WTC11 (cell line): ENCODE data around the gene MARVELD2. TPM values are rescaled to one million over a fixed set of nuclear protein-coding genes. Genes with fewer than 3 reads are reported as not detected.

Experiments
- ATAC-seq: fragments of 200-7000 bp; cut with Tn5 transposase; 2 replicates; pipeline ENCODE4 v1.10.0; 2021; ENCODE audit warnings: mild to moderate bottlenecking, moderate library complexity
- CTCF ChIA-PET: fragments of 300-600 bp; sonication (Branson Sonifier 250); formaldehyde crosslinking; loops from one replicate; lab custom pipeline; 2021; ENCODE audit warnings: antibody characterized with exemption; lab: Charles Lee
- POLR2A ChIA-PET: fragments of 350-600 bp; sonication (Branson Sonifier 250); formaldehyde crosslinking; loops from one replicate; lab custom pipeline; 2021; ENCODE audit warnings: antibody characterized with exemption; lab: Charles Lee
- DNase-seq: peaks from one replicate; pipeline ENCODE4 v3.0.0; 2021; ENCODE audit warnings: low spot score
- H3K27ac Mint-ChIP-seq: 2 replicates; pipeline ENCODE4 v1.8.0; 2021; ENCODE audit warnings: mixed read lengths
- H3K27me3 Mint-ChIP-seq: 2 replicates; pipeline ENCODE4 v1.8.0; 2021; ENCODE audit warnings: low read depth, mild to moderate bottlenecking, moderate library complexity, mixed read lengths
- H3K36me3 Mint-ChIP-seq: 2 replicates; pipeline ENCODE4 v1.8.0; 2021; ENCODE audit warnings: mixed read lengths
- H3K4me1 Mint-ChIP-seq: 2 replicates; pipeline ENCODE4 v1.8.0; 2022; ENCODE audit warnings: mixed read lengths
- H3K4me3 Mint-ChIP-seq: 2 replicates; pipeline ENCODE4 v1.8.0; 2021; ENCODE audit warnings: mild to moderate bottlenecking, moderate library complexity, mixed read lengths
- H3K9me3 Mint-ChIP-seq: 2 replicates; pipeline ENCODE4 v1.8.0; 2021; ENCODE audit warnings: mixed read lengths
- ATF6 ChIP-seq: sonication (generic); formaldehyde crosslinking; IDR thresholded peaks from 2 replicates; pipeline ENCODE4 v1.8.1; 2023; ENCODE audit warnings: mild to moderate bottlenecking, missing genetic modification reagents
- E2F4 ChIP-seq: sonication (generic); formaldehyde crosslinking; IDR thresholded peaks from 2 replicates; pipeline ENCODE4 v1.8.1; 2022; ENCODE audit warnings: low read depth, mild to moderate bottlenecking, moderate library complexity, missing genetic modification reagents, borderline replicate concordance
- ETV6 ChIP-seq: sonication (generic); formaldehyde crosslinking; IDR thresholded peaks from 2 replicates; pipeline ENCODE4 v1.8.1; 2022; ENCODE audit warnings: mild to moderate bottlenecking, missing genetic modification reagents
- FOXK1 ChIP-seq: sonication (generic); formaldehyde crosslinking; IDR thresholded peaks from 2 replicates; pipeline ENCODE4 v1.8.0; 2022; ENCODE audit warnings: mild to moderate bottlenecking, moderate library complexity, missing genetic modification reagents
- KAT7 ChIP-seq: sonication (generic); formaldehyde crosslinking; IDR thresholded peaks from 2 replicates; pipeline ENCODE4 v1.8.1; 2023; ENCODE audit warnings: missing genetic modification reagents, mild to moderate bottlenecking, borderline replicate concordance
- MYBL2 ChIP-seq: sonication (generic); formaldehyde crosslinking; IDR thresholded peaks from 2 replicates; pipeline ENCODE4 v1.8.1; 2023; ENCODE audit warnings: mild to moderate bottlenecking, moderate library complexity, missing genetic modification reagents
- NFYB ChIP-seq: sonication (generic); formaldehyde crosslinking; conservative IDR thresholded peaks from 2 replicates; pipeline ENCODE4 v1.8.0; 2022; ENCODE audit warnings: low read depth, missing genetic modification reagents
- NR3C1 ChIP-seq: sonication (generic); formaldehyde crosslinking; conservative IDR thresholded peaks from 2 replicates; pipeline ENCODE4 v1.8.1; 2023; ENCODE audit warnings: low read depth, mild to moderate bottlenecking, missing genetic modification reagents
- PREB ChIP-seq: sonication (generic); formaldehyde crosslinking; IDR thresholded peaks from 2 replicates; pipeline ENCODE4 v1.8.1; 2022; ENCODE audit warnings: mild to moderate bottlenecking, missing genetic modification reagents, moderate library complexity, borderline replicate concordance
- TCF7 ChIP-seq: sonication (generic); formaldehyde crosslinking; IDR thresholded peaks from 2 replicates; pipeline ENCODE4 v1.8.0; 2022; ENCODE audit warnings: mild to moderate bottlenecking, low read depth, missing genetic modification reagents, moderate library complexity
- TEAD4 ChIP-seq: sonication (generic); formaldehyde crosslinking; IDR thresholded peaks from 2 replicates; pipeline ENCODE4 v1.8.0; 2022; ENCODE audit warnings: mild to moderate bottlenecking, missing genetic modification reagents
- ZBTB21 ChIP-seq: sonication (generic); formaldehyde crosslinking; IDR thresholded peaks from 2 replicates; pipeline ENCODE4 v1.8.1; 2023; ENCODE audit warnings: mild to moderate bottlenecking, missing genetic modification reagents, borderline replicate concordance
- ZNF232 ChIP-seq: sonication (generic); formaldehyde crosslinking; IDR thresholded peaks from 2 replicates; pipeline ENCODE4 v1.8.0; 2022; ENCODE audit warnings: mild to moderate bottlenecking, missing genetic modification reagents
- ZNF423 ChIP-seq: fragments of 250-450 bp; sonication (Bioruptor Pico); IDR thresholded peaks from 2 replicates; pipeline ENCODE4 v2.1.2; 2022; ENCODE audit warnings: mild to moderate bottlenecking, moderate library complexity
- total RNA-seq: library from RNA; stranded (reverse); gene quantifications from 3 replicates; pipeline ENCODE4 v1.2.3, GENCODE V29; 2021
- TF ChIP-seq, protein P1 (sequence below): sonication (generic); formaldehyde crosslinking; conservative IDR thresholded peaks from 2 replicates; pipeline ENCODE4 v1.8.1; 2022; ENCODE audit warnings: mild to moderate bottlenecking, missing genetic modification reagents
- TF ChIP-seq, protein P2 (sequence below): fragments of 200-600 bp; IDR thresholded peaks from 2 replicates; pipeline ENCODE4 v1.8.0; 2022; ENCODE audit warnings: antibody characterized with exemption
- TF ChIP-seq, protein P3 (sequence below): sonication (generic); formaldehyde crosslinking; IDR thresholded peaks from 2 replicates; pipeline ENCODE4 v1.8.1; 2022; ENCODE audit warnings: mild to moderate bottlenecking, moderate library complexity, missing genetic modification reagents
- TF ChIP-seq, protein P4 (sequence below): fragments of 250-450 bp; sonication (Bioruptor Pico); IDR thresholded peaks from 2 replicates; pipeline ENCODE4 v1.9.0; 2021; ENCODE audit warnings: mild to moderate bottlenecking
- TF ChIP-seq, protein P5 (sequence below): sonication (generic); formaldehyde crosslinking; IDR thresholded peaks from 2 replicates; pipeline ENCODE4 v1.8.0; 2023; ENCODE audit warnings: missing genetic modification reagents, mild to moderate bottlenecking, borderline replicate concordance

Gene MARVELD2
- total RNA-seq, 1 experiment from 2014 or later = 28.6 TPM

GRCh38 chr5:69491027-69491426 lies 76.1 kb downstream of the MARVELD2 start (continued):
- TF ChIP-seq ZBTB21 (CRISPR knock-in tag) (no peak), E2F4 (CRISPR knock-in tag) (no peak), TCF7 (no peak), TEAD4 (CRISPR knock-in tag) (no peak)
- TF ChIP-seq, all 79 proteins: peak for 0

DNA sequence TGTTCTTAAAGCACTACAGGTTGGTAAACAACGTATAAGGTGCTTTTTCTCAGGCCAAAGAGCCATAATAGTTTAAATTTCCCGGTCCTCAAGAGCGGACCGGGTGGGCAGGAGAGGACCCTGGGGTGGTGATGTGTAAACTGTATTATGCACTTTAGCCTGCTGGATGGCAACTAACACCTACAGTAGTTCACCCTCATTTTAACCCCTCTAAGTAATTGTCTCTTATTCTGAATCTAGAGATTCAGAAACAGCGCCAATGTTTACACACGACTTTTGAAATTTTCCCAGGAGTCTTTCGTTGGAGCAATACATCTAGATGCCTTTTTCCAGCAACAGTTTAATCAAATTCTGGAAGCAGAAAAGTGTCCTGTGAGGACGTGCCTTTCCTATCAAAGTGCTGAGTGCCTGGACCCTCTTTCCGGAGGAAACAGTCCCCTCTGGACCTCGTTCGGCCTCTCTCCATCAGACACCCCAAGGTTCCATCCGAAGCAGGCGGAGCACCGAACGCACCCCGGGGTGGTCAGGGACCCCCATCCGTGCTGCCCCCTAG lies 77.0 kb downstream of the MARVELD2 start:
- Mint-ChIP-seq H3K27me3 (peaks cover 2% of the 10 kb centered on the region; the same call in 1 of the 2 replicates), H3K9me3 (no peaks in the 10 kb centered on the region), H3K4me1 (peaks cover 45% of the 10 kb centered on the region), H3K4me3 (peak overlapping the region; percentile 85), H3K36me3 (no peaks in the 10 kb centered on the region), H3K27ac (peak overlapping the region; percentile 99)
- DNase-seq (no peak), ATAC-seq (peak; percentile 1; the same call in 1 of the 2 replicates)
- TF ChIP-seq ZNF232 (0 out of 2 replicates have a peak, but pooled peaks have one; percentile 18), ZNF423 (CRISPR knock-in tag) (peak; percentile 99), FOXK1 (CRISPR knock-in tag) (peak; percentile 4; the same call in 1 of the 2 replicates), ETV6 (CRISPR knock-in tag) (0 out of 2 replicates have a peak, but pooled peaks have one; percentile 2)
- TF ChIP-seq, protein P1, sequence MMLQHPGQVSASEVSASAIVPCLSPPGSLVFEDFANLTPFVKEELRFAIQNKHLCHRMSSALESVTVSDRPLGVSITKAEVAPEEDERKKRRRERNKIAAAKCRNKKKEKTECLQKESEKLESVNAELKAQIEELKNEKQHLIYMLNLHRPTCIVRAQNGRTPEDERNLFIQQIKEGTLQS (CRISPR knock-in tag) = no peak
- ChIA-PET POLR2A (no interaction called here), CTCF (no interaction called here)

GRCh38 chr5:69492391-69492922 lies 77.5 kb downstream of the MARVELD2 start, which contains the start of gene OCLN:
OCLN (plus strand) TSS chr5:69492790; CDS start chr5:69504245, 11,455 bp downstream.
- peak within 1 kb of the TSS; percentile 85 for H3K4me3 Mint-ChIP-seq
- H3K4me1 Mint-ChIP-seq = peaks cover 49% of the 10 kb centered on the region
- POLR2A ChIA-PET = interaction anchor here (0.8 to 1.3 kb wide), 3 partner anchors 9 to 77 kb away, joined by 3 to 6 read pairs (median 3); partner anchors contain the start of gene MARVELD2
- ATAC-seq (peak; percentile 88), DNase-seq (peak; percentile 93)
- H3K27me3 Mint-ChIP-seq = peaks cover 2% of the 10 kb centered on the region; the same call in 1 of the 2 replicates
- H3K36me3 Mint-ChIP-seq = no peaks in the 10 kb centered on the region
- peak within 1 kb of the TSS; percentile 99 for H3K27ac Mint-ChIP-seq
- H3K9me3 Mint-ChIP-seq = no peaks in the 10 kb centered on the region
- CTCF ChIA-PET = interaction anchor here (1.0 to 1.1 kb wide), 2 partner anchors 85 to 399 kb away, joined by 3 read pairs; partner anchors contain the start of gene SLC30A5
- TF ChIP-seq MYBL2 (CRISPR knock-in tag) (peak; percentile 48; the same call in 1 of the 2 replicates), ZNF423 (CRISPR knock-in tag) (peak; percentile 24; the same call in 1 of the 2 replicates), PREB (CRISPR knock-in tag) (no peak), NFYB (CRISPR knock-in tag) (no peak), KAT7 (CRISPR knock-in tag) (peak; percentile 80), NR3C1 (CRISPR knock-in tag) (0 out of 2 replicates have a peak, but pooled peaks have one; percentile 7), ATF6 (CRISPR knock-in tag) (no peak)
- TF ChIP-seq, protein P2, sequence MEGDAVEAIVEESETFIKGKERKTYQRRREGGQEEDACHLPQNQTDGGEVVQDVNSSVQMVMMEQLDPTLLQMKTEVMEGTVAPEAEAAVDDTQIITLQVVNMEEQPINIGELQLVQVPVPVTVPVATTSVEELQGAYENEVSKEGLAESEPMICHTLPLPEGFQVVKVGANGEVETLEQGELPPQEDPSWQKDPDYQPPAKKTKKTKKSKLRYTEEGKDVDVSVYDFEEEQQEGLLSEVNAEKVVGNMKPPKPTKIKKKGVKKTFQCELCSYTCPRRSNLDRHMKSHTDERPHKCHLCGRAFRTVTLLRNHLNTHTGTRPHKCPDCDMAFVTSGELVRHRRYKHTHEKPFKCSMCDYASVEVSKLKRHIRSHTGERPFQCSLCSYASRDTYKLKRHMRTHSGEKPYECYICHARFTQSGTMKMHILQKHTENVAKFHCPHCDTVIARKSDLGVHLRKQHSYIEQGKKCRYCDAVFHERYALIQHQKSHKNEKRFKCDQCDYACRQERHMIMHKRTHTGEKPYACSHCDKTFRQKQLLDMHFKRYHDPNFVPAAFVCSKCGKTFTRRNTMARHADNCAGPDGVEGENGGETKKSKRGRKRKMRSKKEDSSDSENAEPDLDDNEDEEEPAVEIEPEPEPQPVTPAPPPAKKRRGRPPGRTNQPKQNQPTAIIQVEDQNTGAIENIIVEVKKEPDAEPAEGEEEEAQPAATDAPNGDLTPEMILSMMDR = no peak
- TF ChIP-seq, protein P3, sequence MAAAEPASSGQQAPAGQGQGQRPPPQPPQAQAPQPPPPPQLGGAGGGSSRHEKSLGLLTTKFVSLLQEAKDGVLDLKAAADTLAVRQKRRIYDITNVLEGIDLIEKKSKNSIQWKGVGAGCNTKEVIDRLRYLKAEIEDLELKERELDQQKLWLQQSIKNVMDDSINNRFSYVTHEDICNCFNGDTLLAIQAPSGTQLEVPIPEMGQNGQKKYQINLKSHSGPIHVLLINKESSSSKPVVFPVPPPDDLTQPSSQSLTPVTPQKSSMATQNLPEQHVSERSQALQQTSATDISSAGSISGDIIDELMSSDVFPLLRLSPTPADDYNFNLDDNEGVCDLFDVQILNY (CRISPR knock-in tag) = peak; percentile 87
- TF ChIP-seq, protein P4, sequence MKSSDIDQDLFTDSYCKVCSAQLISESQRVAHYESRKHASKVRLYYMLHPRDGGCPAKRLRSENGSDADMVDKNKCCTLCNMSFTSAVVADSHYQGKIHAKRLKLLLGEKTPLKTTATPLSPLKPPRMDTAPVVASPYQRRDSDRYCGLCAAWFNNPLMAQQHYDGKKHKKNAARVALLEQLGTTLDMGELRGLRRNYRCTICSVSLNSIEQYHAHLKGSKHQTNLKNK (CRISPR knock-in tag) = no peak
- TF ChIP-seq, protein P5, sequence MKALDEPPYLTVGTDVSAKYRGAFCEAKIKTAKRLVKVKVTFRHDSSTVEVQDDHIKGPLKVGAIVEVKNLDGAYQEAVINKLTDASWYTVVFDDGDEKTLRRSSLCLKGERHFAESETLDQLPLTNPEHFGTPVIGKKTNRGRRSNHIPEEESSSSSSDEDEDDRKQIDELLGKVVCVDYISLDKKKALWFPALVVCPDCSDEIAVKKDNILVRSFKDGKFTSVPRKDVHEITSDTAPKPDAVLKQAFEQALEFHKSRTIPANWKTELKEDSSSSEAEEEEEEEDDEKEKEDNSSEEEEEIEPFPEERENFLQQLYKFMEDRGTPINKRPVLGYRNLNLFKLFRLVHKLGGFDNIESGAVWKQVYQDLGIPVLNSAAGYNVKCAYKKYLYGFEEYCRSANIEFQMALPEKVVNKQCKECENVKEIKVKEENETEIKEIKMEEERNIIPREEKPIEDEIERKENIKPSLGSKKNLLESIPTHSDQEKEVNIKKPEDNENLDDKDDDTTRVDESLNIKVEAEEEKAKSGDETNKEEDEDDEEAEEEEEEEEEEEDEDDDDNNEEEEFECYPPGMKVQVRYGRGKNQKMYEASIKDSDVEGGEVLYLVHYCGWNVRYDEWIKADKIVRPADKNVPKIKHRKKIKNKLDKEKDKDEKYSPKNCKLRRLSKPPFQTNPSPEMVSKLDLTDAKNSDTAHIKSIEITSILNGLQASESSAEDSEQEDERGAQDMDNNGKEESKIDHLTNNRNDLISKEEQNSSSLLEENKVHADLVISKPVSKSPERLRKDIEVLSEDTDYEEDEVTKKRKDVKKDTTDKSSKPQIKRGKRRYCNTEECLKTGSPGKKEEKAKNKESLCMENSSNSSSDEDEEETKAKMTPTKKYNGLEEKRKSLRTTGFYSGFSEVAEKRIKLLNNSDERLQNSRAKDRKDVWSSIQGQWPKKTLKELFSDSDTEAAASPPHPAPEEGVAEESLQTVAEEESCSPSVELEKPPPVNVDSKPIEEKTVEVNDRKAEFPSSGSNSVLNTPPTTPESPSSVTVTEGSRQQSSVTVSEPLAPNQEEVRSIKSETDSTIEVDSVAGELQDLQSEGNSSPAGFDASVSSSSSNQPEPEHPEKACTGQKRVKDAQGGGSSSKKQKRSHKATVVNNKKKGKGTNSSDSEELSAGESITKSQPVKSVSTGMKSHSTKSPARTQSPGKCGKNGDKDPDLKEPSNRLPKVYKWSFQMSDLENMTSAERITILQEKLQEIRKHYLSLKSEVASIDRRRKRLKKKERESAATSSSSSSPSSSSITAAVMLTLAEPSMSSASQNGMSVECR (CRISPR knock-in tag) = peak; percentile 77; the same call in 1 of the 2 replicates
